ENCODE data around the gene USP3. TPM values are rescaled to one million over a fixed set of nuclear protein-coding genes. Genes with fewer than 3 reads are reported as not detected.

USP3 gene
- total RNA-seq, 2 donors from 2014 or later = 44.2 to 45.8 TPM

DNA sequence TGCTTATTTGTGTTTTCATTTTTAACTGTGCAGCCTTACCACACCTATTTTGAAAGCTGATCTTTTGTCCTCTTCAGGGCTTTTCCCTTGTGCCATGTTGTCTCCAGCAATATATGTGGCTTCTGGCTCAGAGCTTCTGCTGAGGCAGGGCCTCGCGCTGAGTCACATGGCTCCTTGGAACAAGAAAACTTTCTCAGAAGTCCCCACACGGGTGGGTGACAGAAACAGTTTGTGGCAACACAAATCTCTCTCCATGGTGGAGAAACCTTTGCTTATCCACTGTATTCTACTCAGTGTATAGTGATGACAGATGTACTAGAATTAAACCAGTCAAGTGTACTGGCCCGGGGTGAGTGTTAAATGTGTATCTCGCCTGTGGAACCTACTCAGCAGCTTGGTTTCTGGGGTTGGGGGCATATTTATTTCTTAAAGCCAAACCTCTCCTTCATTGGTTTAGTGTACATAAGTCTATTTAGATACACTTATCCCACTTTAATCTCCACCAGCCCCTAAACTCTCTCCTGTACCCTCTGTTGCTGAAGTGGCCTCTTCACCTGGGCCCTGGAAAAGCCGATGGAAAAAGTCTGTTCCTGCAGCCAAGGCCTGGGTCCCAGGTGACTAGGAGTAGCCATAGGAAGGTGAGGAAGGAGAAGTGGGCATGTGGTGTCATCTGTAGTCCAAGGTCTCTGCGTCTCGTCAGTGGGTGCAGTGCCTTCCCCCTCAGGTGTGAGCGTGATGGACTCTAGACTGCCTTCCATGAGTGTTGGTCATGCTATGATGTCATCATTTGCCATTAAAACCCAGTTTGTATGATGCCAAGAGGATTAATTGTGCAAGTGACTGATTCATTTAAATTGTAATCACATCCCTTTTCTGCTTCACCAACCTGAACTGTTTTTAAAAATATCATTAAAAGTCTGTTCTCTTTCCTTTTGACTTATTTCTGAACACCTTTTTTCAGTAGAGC lies 89.6 kb downstream of the USP3 start:
- no peak overlapping the region for H3K4me3 ChIP-seq
- H3K9me3 ChIP-seq = no peaks in the 10 kb centered on the region
- TF ChIP-seq POLR2A (IDR thresholded peaks at IDR 0.05) (no peak), POLR2AphosphoS5 (IDR thresholded peaks at IDR 0.05) (no peak)
- TF ChIP-seq, protein P1, sequence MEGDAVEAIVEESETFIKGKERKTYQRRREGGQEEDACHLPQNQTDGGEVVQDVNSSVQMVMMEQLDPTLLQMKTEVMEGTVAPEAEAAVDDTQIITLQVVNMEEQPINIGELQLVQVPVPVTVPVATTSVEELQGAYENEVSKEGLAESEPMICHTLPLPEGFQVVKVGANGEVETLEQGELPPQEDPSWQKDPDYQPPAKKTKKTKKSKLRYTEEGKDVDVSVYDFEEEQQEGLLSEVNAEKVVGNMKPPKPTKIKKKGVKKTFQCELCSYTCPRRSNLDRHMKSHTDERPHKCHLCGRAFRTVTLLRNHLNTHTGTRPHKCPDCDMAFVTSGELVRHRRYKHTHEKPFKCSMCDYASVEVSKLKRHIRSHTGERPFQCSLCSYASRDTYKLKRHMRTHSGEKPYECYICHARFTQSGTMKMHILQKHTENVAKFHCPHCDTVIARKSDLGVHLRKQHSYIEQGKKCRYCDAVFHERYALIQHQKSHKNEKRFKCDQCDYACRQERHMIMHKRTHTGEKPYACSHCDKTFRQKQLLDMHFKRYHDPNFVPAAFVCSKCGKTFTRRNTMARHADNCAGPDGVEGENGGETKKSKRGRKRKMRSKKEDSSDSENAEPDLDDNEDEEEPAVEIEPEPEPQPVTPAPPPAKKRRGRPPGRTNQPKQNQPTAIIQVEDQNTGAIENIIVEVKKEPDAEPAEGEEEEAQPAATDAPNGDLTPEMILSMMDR (IDR thresholded peaks at IDR 0.05) = no peak
- H3K36me3 ChIP-seq = peaks cover 0 to 3% of the 10 kb centered on the region in 2 donors
- no peaks in the 10 kb centered on the region for H3K27me3 ChIP-seq (replicated peaks; ENCODE audit: insufficient read depth)
- peak overlapping the region in 1 of 2 donors; percentile 89 for H3K27ac ChIP-seq
- intact Hi-C loops (cut with DNase I) = no loop called here
- DNase-seq (ENCODE audit: low spot score) = no peak
- WGBS = 80% methylated on average over 9 of the region's 9 CpGs
- peaks cover 11% of the 10 kb centered on the region for H3K4me1 ChIP-seq (replicated peaks)

DNA sequence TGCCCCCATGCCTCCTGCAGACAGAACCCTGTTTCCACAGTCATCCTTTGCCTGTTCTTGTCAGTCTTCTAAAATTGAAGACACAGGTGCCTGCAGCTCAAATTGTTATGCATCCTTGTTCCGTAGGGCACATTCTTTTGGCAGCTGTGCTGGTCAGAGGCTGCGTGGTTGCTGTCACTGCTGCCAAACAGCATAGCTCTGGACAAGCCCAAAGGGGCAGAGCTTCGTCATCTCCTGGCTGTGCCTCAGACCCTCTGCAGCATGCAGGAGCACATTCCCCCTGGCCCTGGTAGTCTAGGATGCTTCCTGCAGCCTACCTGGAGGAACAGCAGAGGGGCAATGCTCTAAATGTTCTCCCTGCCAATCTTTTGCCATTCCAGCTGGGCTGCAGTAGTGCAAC lies 90.7 kb downstream of the USP3 start:
- H3K9me3 ChIP-seq = no peaks in the 10 kb centered on the region
- H3K36me3 ChIP-seq = peaks cover 0 to 3% of the 10 kb centered on the region in 2 donors
- no peak for DNase-seq (ENCODE audit: low spot score)
- intact Hi-C loops (cut with DNase I) = loop anchor here (5.0 kb wide), 2 partner anchors 108 to 308 kb away; no protein-coding TSS in a partner anchor
- TF ChIP-seq, protein P1 (IDR thresholded peaks at IDR 0.05) = no peak
- TF ChIP-seq POLR2AphosphoS5 (IDR thresholded peaks at IDR 0.05) (no peak), POLR2A (IDR thresholded peaks at IDR 0.05) (no peak)
- H3K27me3 ChIP-seq (replicated peaks; ENCODE audit: insufficient read depth) = no peaks in the 10 kb centered on the region
- H3K4me3 ChIP-seq = no peak overlapping the region
- H3K4me1 ChIP-seq (replicated peaks) = peaks cover 15% of the 10 kb centered on the region
- peak overlapping the region in 1 of 2 donors; percentile 89 for H3K27ac ChIP-seq
- 14% methylated on average over 3 of the region's 3 CpGs for WGBS

DNA sequence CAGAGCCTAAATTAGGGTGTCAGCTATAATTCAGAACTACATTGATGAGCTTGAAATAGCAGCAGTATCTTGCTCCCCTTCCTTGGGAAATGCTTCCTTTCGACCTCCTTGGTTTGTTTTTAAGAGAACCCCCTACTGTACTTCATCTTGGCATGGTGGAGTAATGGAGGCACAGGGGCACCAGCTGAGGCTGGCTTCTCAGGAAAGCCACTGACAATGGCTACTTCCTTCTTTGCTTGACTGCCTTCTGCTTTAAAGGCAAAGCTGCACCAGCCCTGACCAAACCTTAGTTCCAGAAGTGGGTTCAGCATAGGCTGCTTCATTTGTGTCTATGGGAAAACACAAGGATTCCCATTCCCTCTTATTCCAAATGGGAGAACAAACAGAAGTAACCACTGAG lies 91.3 kb downstream of the USP3 start:
- WGBS = 71% methylated on average over 1 of the region's 1 CpG
- H3K27ac ChIP-seq = peak overlapping the region; percentile 88 to 89
- TF ChIP-seq, protein P1 (IDR thresholded peaks at IDR 0.05) = no peak
- TF ChIP-seq POLR2A (IDR thresholded peaks at IDR 0.05) = no peak
- no peak for TF ChIP-seq POLR2AphosphoS5 (IDR thresholded peaks at IDR 0.05)
- intact Hi-C loops (cut with DNase I) = loop anchor here (1.0 to 5.0 kb wide), 3 partner anchors 91 to 308 kb away; partner anchors contain the start of gene USP3
- peaks cover 0 to 3% of the 10 kb centered on the region in 2 donors for H3K36me3 ChIP-seq
- H3K27me3 ChIP-seq (replicated peaks; ENCODE audit: insufficient read depth) = no peaks in the 10 kb centered on the region
- no peaks in the 10 kb centered on the region for H3K9me3 ChIP-seq
- H3K4me1 ChIP-seq (replicated peaks) = peaks cover 20% of the 10 kb centered on the region
- no peak overlapping the region for H3K4me3 ChIP-seq
- no peak for DNase-seq (ENCODE audit: low spot score)

- H3K27me3 ChIP-seq (replicated peaks; ENCODE audit: insufficient read depth) = no peaks in the 10 kb centered on the region
- 46% methylated on average over 2 of the region's 2 CpGs for WGBS
- DNase-seq (ENCODE audit: low spot score) = no peak
- intact Hi-C loops (cut with DNase I) = loop anchor here (1.0 to 5.0 kb wide), 3 partner anchors 92 to 309 kb away; partner anchors contain the start of gene USP3
- no peaks in the 10 kb centered on the region for H3K9me3 ChIP-seq
- peaks cover 20% of the 10 kb centered on the region for H3K4me1 ChIP-seq (replicated peaks)
- peak overlapping the region; percentile 88 to 89 for H3K27ac ChIP-seq
- H3K36me3 ChIP-seq = no peaks in the 10 kb centered on the region
- TF ChIP-seq POLR2A (IDR thresholded peaks at IDR 0.05) (no peak), POLR2AphosphoS5 (IDR thresholded peaks at IDR 0.05) (no peak)
- TF ChIP-seq, protein P1 (IDR thresholded peaks at IDR 0.05) = no peak
- no peak overlapping the region for H3K4me3 ChIP-seq
Observed at GRCh38 chr15:63596676-63597037, 92.3 kb downstream of the USP3 start.
